Myocyte (in vitro differentiated cells): Measurements from ENCODE around the gene MAST3. TPM values are rescaled to one million over a fixed set of nuclear protein-coding genes. Genes with fewer than 3 reads are reported as not detected.

Experiments used
- DNase-seq: peaks from one replicate; pipeline ENCODE4 v3.0.0-alpha.2; 2012; ENCODE audit warnings: low read depth
- polyA plus RNA-seq: library from polyadenylated mRNA; unstranded; fragments of >200 nt; gene quantifications from one replicate; pipeline ENCODE4 v1.2.1, GENCODE V29; 2012; ENCODE audit warnings: missing spikeins
- total RNA-seq: library from RNA; depleted of rRNA; stranded (reverse); fragments of >200 nt; gene quantifications from 2 replicates; pipeline ENCODE4 v1.2.3, GENCODE V29; 2014

Gene MAST3
- 5.8 and 6.2 TPM in 2 replicates for total RNA-seq
- 12.2 TPM for polyA plus RNA-seq

GRCh38 chr19:18097217-18097992 is at the start of gene MAST3:
TSS of gene MAST3 (plus strand) at chr19:18097778. CDS start at chr19:18097793, 15 bp downstream.
- DNase-seq, result no peak

GRCh38 chr19:18049385-18049784 is 48.2 kb upstream of the MAST3 start:
- no peak for DNase-seq

- DNase-seq, result no peak
Observed at GRCh38 chr19:18051887-18052286, 45.7 kb upstream of the MAST3 start.

- DNase-seq, result no peak
Observed at GRCh38 chr19:18053576-18054219, 43.9 kb upstream of the MAST3 start.

- no peak for DNase-seq
Observed at GRCh38 chr19:18055967-18056366, 41.6 kb upstream of the MAST3 start.

GRCh38 chr19:18057557-18057956 is 40.0 kb upstream of the MAST3 start:
- no peak for DNase-seq

DNA sequence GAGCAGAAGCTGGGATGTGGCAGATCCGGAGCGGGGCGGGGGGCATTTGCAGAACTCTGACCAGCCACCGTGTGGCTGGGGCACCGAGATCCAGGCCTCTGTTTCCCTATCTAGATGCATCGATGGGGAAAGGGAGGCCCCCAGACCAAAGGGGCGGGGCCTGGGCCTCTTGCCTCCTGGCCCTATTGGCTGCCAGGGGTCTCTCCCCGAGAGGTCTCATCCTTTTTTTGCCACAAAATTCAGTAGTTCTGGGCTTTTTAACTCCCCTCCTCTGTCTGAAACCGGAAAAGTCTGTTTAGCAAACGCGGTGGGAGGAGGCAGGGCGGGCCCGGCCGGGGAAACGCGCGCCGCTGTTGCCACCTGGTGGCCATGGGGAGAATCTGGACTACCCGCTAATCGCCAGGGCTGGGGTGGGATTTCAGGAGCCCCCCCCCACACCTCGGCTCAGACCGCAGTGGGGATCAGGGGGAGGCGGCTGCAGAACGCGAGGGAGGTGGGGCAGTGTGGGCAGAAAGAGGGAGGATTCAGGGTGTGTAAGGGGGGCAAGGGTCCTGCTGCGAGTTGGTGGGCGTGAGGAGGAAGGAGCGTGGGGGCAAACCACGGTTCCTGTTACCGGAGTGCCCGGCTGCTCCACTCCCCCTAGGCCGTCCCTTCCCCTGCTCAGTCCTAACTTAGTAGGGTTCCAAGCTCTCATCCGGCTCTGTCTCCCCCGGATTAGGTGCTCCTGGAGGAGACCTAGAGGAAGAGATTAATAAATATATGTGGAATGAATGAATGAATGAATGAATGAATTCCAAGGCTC is 39.2 kb upstream of the MAST3 start:
- DNase-seq, result peak; percentile 75

GRCh38 chr19:18059297-18059696 is 38.3 kb upstream of the MAST3 start:
- DNase-seq, result no peak

GRCh38 chr19:18059902-18060301 is 37.7 kb upstream of the MAST3 start:
- no peak for DNase-seq

GRCh38 chr19:18060472-18060871 is 37.1 kb upstream of the MAST3 start:
- no peak for DNase-seq

- DNase-seq, result no peak
Observed at GRCh38 chr19:18062028-18062427, 35.5 kb upstream of the MAST3 start.

- DNase-seq, result no peak
Observed at GRCh38 chr19:18063463-18063862, 34.1 kb upstream of the MAST3 start.

GRCh38 chr19:18065173-18065495 is 32.4 kb upstream of the MAST3 start:
- DNase-seq, result no peak

GRCh38 chr19:18068395-18068794 is 29.2 kb upstream of the MAST3 start:
- DNase-seq, result no peak

GRCh38 chr19:18069383-18069782 is 28.2 kb upstream of the MAST3 start:
- DNase-seq, result no peak

DNA sequence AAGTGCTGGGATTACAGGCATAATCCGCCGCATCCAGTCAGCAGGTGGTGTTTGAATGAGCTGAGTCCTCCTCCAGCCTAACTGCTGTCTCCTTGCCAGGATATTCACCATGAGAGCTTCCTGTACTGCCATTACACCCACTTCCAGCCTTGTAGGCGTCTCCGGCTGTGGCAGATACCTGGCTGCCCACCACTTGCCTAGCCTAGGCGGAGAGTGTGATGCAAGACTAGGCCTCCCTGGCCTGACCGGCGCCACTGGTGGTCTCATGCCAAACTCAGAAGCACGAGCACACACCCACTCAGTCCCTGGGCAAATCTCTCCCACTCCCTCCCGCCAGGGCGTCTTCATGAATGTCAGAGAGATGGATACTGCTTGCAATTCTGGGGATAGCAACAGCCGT is 27.4 kb upstream of the MAST3 start:
- DNase-seq, result no peak

DNA sequence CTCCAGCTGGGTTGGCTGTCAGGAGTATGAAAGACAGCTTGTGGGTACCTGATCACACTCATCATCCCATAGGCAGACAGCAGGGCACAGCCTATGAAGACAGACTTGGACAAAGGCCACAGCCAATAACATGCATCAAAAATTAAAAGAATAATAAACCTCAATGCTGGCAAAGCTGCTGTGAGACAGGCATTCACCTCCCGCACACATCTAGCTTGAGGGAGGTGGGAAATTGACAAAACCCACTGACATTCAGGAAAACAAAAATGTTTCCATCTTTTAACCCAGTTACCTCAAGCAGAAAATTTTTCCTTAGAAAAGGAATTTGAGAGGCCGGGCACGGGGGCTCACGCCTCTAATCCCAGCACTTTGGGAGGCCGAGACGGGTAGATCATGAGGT is 25.2 kb upstream of the MAST3 start:
- no peak for DNase-seq

GRCh38 chr19:18073197-18073596 is 24.4 kb upstream of the MAST3 start:
- DNase-seq, result no peak

- DNase-seq, result no peak
Observed at GRCh38 chr19:18074192-18074591, 23.4 kb upstream of the MAST3 start.

DNA sequence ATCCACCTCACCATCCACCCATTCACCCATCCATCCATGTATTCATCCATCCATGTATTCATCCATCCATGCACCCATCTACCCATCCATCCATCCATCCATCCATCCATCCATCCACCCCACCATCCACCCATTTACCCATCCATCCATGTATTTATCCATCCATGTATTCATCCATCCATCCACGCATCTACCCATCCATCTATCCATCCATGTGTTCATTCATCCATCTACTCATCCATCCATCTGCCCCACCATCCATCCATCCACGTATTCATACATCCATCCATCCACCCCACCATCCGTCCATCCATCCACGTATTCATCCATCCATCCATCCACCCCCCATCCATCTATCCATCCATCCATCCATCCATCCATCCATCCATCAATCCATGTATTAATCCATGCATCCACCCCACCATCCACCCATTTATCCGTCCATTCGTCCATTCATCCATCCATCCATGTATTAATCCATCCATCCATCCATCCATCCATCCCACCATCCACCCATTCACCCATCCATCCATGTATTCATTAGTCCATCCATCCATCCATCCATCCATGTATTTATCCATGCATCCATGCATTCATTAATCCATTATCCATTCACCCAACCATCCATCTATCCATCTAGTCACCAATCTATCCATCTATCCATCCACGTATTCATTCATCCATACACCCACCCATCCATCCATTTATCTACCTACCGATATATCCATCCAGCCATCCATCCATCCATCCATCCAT is 13.5 kb upstream of the MAST3 start:
- DNase-seq, result no peak

GRCh38 chr19:18085702-18086457 is 11.7 kb upstream of the MAST3 start:
- no peak for DNase-seq
